Skeletal muscle tissue (tissue), 4 donors: ENCODE data around the gene NFATC1. TPM values are rescaled to one million over a fixed set of nuclear protein-coding genes. Genes with fewer than 3 reads are reported as not detected.
A peak's percentile ranks its signal among the peaks of the same experiment; 100 is the strongest.

Source experiments
- H3K27ac ChIP-seq: one replicate; pipeline ENCODE4 v1.7.0; 2013; ENCODE audit warnings: mild to moderate bottlenecking, low read depth, low read length, inconsistent platforms
- H3K27me3 ChIP-seq, 3 donors: one replicate each; pipeline ENCODE4 v1.7.0; 2013; ENCODE audit warnings: low read length in 3 of 3; ENCODE audit not compliant: control insufficient read depth in 3 of 3, insufficient read depth in 3 of 3
- H3K36me3 ChIP-seq, 3 donors: one replicate each; pipeline ENCODE4 v1.7.0; 2013; ENCODE audit warnings: low read length in 3 of 3; ENCODE audit not compliant: control insufficient read depth in 3 of 3, insufficient read depth in 3 of 3
- H3K4me1 ChIP-seq, 3 donors: one replicate each; pipeline ENCODE4 v1.7.0; 2013; ENCODE audit warnings: low read length in 3 of 3, mild to moderate bottlenecking in 3 of 3; ENCODE audit not compliant: control insufficient read depth in 3 of 3, insufficient read depth in 3 of 3
- H3K4me3 ChIP-seq, 3 donors: one replicate each; pipeline ENCODE4 v1.7.0; 2013; ENCODE audit warnings: low read length in 3 of 3
- H3K9ac ChIP-seq, 3 donors: one replicate each; pipeline ENCODE4 v1.7.0; 2013; ENCODE audit warnings: low read length in 3 of 3, mild to moderate bottlenecking in 3 of 3, moderate library complexity in 2 of 3, low read depth in 1 of 3
- H3K9me3 ChIP-seq, 3 donors: one replicate each; pipeline ENCODE4 v1.7.0; 2013; ENCODE audit warnings: low read length in 3 of 3; ENCODE audit not compliant: control insufficient read depth in 3 of 3
- total RNA-seq: library from RNA; depleted of rRNA; stranded (reverse); fragments of >200 nt; gene quantifications from one replicate; pipeline ENCODE4 v1.2.3, GENCODE V29; 2014
- donor health status: Osteomylitis.

NFATC1 gene
- total RNA-seq, 1 donor from 2014 or later: 10.4 TPM

- Histone ChIP-seq H3K4me3 (no peak overlapping the region), H3K9me3 (no peaks in the 10 kb centered on the region), H3K9ac (peak overlapping the region in 1 of 3 donors; percentile 25), H3K4me1 (peaks cover 6 to 17% (median 17%) of the 10 kb centered on the region in 3 donors), H3K27ac (no peak overlapping the region), H3K36me3 (peaks cover 0 to 6% (median 0%) of the 10 kb centered on the region in 3 donors), H3K27me3 (no peaks in the 10 kb centered on the region)
Measured at GRCh38 chr18:79426376-79427300, 30.9 kb downstream of the NFATC1 start.

GRCh38 chr18:79427368-79428225 lies 31.9 kb downstream of the NFATC1 start:
- H3K9me3 ChIP-seq: no peaks in the 10 kb centered on the region
- H3K27ac ChIP-seq: no peak overlapping the region
- no peak overlapping the region for H3K9ac ChIP-seq
- no peak overlapping the region for H3K4me3 ChIP-seq
- H3K36me3 ChIP-seq: peaks cover 0 to 3% (median 0%) of the 10 kb centered on the region in 3 donors
- H3K27me3 ChIP-seq: no peaks in the 10 kb centered on the region
- H3K4me1 ChIP-seq: peaks cover 6 to 14% (median 13%) of the 10 kb centered on the region in 3 donors

- Histone ChIP-seq H3K9me3 (no peaks in the 10 kb centered on the region), H3K36me3 (peaks cover 0 to 3% (median 2%) of the 10 kb centered on the region in 3 donors), H3K4me3 (no peak overlapping the region), H3K9ac (no peak overlapping the region), H3K4me1 (peaks cover 5 to 11% (median 9%) of the 10 kb centered on the region in 3 donors), H3K27ac (no peak overlapping the region), H3K27me3 (no peaks in the 10 kb centered on the region)
Measured at GRCh38 chr18:79428287-79428686, 32.6 kb downstream of the NFATC1 start.

GRCh38 chr18:79429381-79429780 lies 33.7 kb downstream of the NFATC1 start:
- Histone ChIP-seq H3K4me3 (no peak overlapping the region), H3K9ac (no peak overlapping the region), H3K36me3 (peaks cover 7 to 12% (median 11%) of the 10 kb centered on the region in 3 donors), H3K9me3 (no peaks in the 10 kb centered on the region), H3K4me1 (peaks cover 0 to 7% (median 5%) of the 10 kb centered on the region in 3 donors), H3K27ac (no peak overlapping the region), H3K27me3 (no peaks in the 10 kb centered on the region)

- Histone ChIP-seq H3K4me1 (peaks cover 0 to 11% (median 5%) of the 10 kb centered on the region in 3 donors), H3K4me3 (no peak overlapping the region), H3K9ac (no peak overlapping the region), H3K27me3 (no peaks in the 10 kb centered on the region), H3K27ac (no peak overlapping the region), H3K9me3 (no peaks in the 10 kb centered on the region), H3K36me3 (peaks cover 11 to 13% (median 13%) of the 10 kb centered on the region in 3 donors)
Measured at GRCh38 chr18:79429785-79430281, 34.1 kb downstream of the NFATC1 start.

GRCh38 chr18:79432376-79433120 lies 36.8 kb downstream of the NFATC1 start:
- Histone ChIP-seq H3K9ac (no peak overlapping the region), H3K4me1 (peaks cover 0 to 13% (median 0%) of the 10 kb centered on the region in 3 donors)

GRCh38 chr18:79433431-79433830 lies 37.7 kb downstream of the NFATC1 start:
- Histone ChIP-seq H3K4me1 (peaks cover under 1 to 22% (median 6%) of the 10 kb centered on the region in 3 donors), H3K9me3 (no peaks in the 10 kb centered on the region), H3K4me3 (no peak overlapping the region), H3K27me3 (no peaks in the 10 kb centered on the region), H3K9ac (no peak overlapping the region), H3K27ac (no peak overlapping the region), H3K36me3 (peaks cover 10 to 15% (median 15%) of the 10 kb centered on the region in 3 donors)

More at GRCh38 chr18:79432376-79433120, 36.8 kb downstream of the NFATC1 start:
- Histone ChIP-seq H3K4me3 (no peak overlapping the region), H3K27me3 (no peaks in the 10 kb centered on the region), H3K27ac (no peak overlapping the region), H3K36me3 (peaks cover 10 to 15% (median 13%) of the 10 kb centered on the region in 3 donors), H3K9me3 (no peaks in the 10 kb centered on the region)

GRCh38 chr18:79434607-79435401 lies 39.1 kb downstream of the NFATC1 start:
- Histone ChIP-seq H3K9me3 (no peaks in the 10 kb centered on the region), H3K9ac (no peak overlapping the region), H3K4me1 (peaks cover 12 to 35% (median 20%) of the 10 kb centered on the region in 3 donors), H3K4me3 (no peak overlapping the region), H3K27ac (no peak overlapping the region), H3K27me3 (no peaks in the 10 kb centered on the region), H3K36me3 (peaks cover 10 to 15% (median 15%) of the 10 kb centered on the region in 3 donors)
